Endothelial cell of umbilical vein (primary cell): ENCODE data around the gene EVC.

Source experiments
- CTCF ChIP-seq, 2 donors: IDR thresholded peaks; 1 replicate in 1 of 2; 2 replicates in 1 of 2; pipeline ENCODE4 v1.5.1; 2011; ENCODE audit warnings: low read length in 2 of 2, mild to moderate bottlenecking in 2 of 2, moderate library complexity in 2 of 2, control low read depth in 1 of 2, inconsistent platforms in 1 of 2, low read depth in 1 of 2; ENCODE audit not compliant: insufficient read depth in 1 of 2; ENCODE audit errors: extremely low read depth in 1 of 2
- EZH2 ChIP-seq: IDR thresholded peaks from 2 replicates; pipeline ENCODE4 v1.6.1; 2012; ENCODE audit warnings: borderline replicate concordance, low read depth, mild to moderate bottlenecking, moderate library complexity, low read length, inconsistent platforms; ENCODE audit not compliant: severe bottlenecking
- FOS ChIP-seq: IDR thresholded peaks from 2 replicates; pipeline ENCODE4 v1.6.1; 2011; ENCODE audit warnings: mild to moderate bottlenecking, low read length, moderate library complexity, borderline replicate concordance; ENCODE audit not compliant: insufficient read depth
- POLR2A ChIP-seq: IDR thresholded peaks from 2 replicates; pipeline ENCODE4 v1.6.1; 2012; ENCODE audit warnings: low read depth, mild to moderate bottlenecking, control low read depth, low read length
- POLR2AphosphoS5 ChIP-seq: IDR thresholded peaks from 2 replicates; pipeline ENCODE4 v1.6.1; 2012; ENCODE audit warnings: low read depth, mild to moderate bottlenecking, control low read depth, low read length, moderate library complexity; ENCODE audit not compliant: insufficient read depth
- TF ChIP-seq, protein P1 (sequence below): IDR thresholded peaks from 2 replicates; pipeline ENCODE4 v1.6.1; 2011; ENCODE audit not compliant: insufficient read depth, insufficient read length

- no peak for TF ChIP-seq CTCF (IDR thresholded peaks at IDR 0.05; ENCODE audit: extremely low read depth in 1 of 2, insufficient read depth in 1 of 2, low read depth in 1 of 2, low read length in 2 of 2)
- TF ChIP-seq EZH2: no peak
- no peak for TF ChIP-seq FOS
- TF ChIP-seq POLR2A: no peak
- no peak for TF ChIP-seq POLR2AphosphoS5
- TF ChIP-seq, protein P1, sequence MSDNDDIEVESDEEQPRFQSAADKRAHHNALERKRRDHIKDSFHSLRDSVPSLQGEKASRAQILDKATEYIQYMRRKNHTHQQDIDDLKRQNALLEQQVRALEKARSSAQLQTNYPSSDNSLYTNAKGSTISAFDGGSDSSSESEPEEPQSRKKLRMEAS: no peak
These were observed 143.9 kb downstream of the EVC start for GRCh38 chr4:5854929-5855328.
